Measurements from ENCODE around the gene TRPV3. TPM values are rescaled to one million over a fixed set of nuclear protein-coding genes. Genes with fewer than 3 reads are reported as not detected.

Gene TRPV3
- total and polyA plus RNA-seq, 2 donors from 2014 or later, result 0.13 to 1.2 TPM

DNA sequence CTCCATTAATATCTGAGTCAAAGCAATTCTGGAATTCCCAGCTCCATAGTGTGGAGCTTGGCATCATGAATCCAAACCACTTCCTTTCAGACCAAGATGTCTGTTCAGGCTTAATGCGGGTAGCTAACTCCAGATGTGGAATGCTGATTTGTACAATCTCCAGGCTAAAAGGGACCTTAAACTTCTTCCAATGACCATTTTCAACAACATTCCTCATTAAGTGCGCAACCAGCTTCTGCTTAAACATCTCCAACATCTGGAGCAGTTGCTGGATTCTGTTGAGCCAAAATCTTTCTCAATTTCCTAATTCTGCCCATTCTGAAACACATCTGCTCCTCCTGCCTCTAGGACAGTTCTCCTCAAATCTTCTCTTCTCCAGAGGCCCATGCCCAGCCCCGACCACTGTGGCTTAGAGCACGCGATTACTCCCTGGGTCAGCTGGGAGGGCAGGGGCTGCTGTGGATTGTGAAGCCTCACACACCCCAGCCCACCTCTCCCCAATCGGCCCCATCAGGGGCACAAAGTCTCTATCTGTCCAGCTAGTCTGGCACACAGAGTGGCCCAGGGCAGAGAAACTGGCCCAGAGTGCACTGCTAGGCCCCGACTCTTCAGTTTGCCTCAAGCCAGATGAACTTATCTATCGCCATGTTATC lies 45.6 kb downstream of the TRPV3 start:
- H3K9ac ChIP-seq (ENCODE audit: low read length in 3 of 3), result no peak overlapping the region
- H3K27ac ChIP-seq (ENCODE audit: low read depth in 2 of 2, low read length in 2 of 2), result peak overlapping the region; percentile 26 to 68

GRCh38 chr17:3510090-3510489 lies 47.5 kb downstream of the TRPV3 start:
- Histone ChIP-seq H3K9ac (ENCODE audit: low read length in 3 of 3) (no peak overlapping the region), H3K36me3 (ENCODE audit: control insufficient read depth in 2 of 3, insufficient read depth in 3 of 3, low read length in 3 of 3) (no peaks in the 10 kb centered on the region), H3K27ac (ENCODE audit: low read depth in 2 of 2, low read length in 2 of 2) (no peak overlapping the region), H3K27me3 (ENCODE audit: control insufficient read depth, insufficient read depth, low read length) (no peaks in the 10 kb centered on the region), H3K4me3 (ENCODE audit: low read length in 3 of 3) (no peak overlapping the region), H3K4me1 (ENCODE audit: control insufficient read depth in 2 of 3, insufficient read depth in 2 of 3, low read depth in 1 of 3, low read length in 3 of 3) (no peaks in the 10 kb centered on the region), H3K9me3 (ENCODE audit: control insufficient read depth in 2 of 3, insufficient read depth in 1 of 3, low read length in 3 of 3) (peaks cover 0 to 3% (median 0%) of the 10 kb centered on the region in 3 donors)
- DNase-seq, result no peak
- intact Hi-C loops (cut with DNase I), result no loop called here
- TF ChIP-seq, protein P1, sequence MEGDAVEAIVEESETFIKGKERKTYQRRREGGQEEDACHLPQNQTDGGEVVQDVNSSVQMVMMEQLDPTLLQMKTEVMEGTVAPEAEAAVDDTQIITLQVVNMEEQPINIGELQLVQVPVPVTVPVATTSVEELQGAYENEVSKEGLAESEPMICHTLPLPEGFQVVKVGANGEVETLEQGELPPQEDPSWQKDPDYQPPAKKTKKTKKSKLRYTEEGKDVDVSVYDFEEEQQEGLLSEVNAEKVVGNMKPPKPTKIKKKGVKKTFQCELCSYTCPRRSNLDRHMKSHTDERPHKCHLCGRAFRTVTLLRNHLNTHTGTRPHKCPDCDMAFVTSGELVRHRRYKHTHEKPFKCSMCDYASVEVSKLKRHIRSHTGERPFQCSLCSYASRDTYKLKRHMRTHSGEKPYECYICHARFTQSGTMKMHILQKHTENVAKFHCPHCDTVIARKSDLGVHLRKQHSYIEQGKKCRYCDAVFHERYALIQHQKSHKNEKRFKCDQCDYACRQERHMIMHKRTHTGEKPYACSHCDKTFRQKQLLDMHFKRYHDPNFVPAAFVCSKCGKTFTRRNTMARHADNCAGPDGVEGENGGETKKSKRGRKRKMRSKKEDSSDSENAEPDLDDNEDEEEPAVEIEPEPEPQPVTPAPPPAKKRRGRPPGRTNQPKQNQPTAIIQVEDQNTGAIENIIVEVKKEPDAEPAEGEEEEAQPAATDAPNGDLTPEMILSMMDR (IDR thresholded peaks at IDR 0.05; ENCODE audit: borderline replicate concordance, extremely low read depth, insufficient read depth), result no peak
- no peak for FAIRE-seq

More for the DNA sequence above, 45.6 kb downstream of the TRPV3 start:
- Histone ChIP-seq H3K9me3 (ENCODE audit: control insufficient read depth in 2 of 3, insufficient read depth in 1 of 3, low read length in 3 of 3) (peaks cover 0 to 3% (median 0%) of the 10 kb centered on the region in 3 donors), H3K36me3 (ENCODE audit: control insufficient read depth in 2 of 3, insufficient read depth in 3 of 3, low read length in 3 of 3) (no peaks in the 10 kb centered on the region), H3K4me1 (ENCODE audit: control insufficient read depth in 2 of 3, insufficient read depth in 2 of 3, low read depth in 1 of 3, low read length in 3 of 3) (no peaks in the 10 kb centered on the region), H3K4me3 (ENCODE audit: low read length in 3 of 3) (no peak overlapping the region), H3K27me3 (ENCODE audit: control insufficient read depth, insufficient read depth, low read length) (no peaks in the 10 kb centered on the region)
- intact Hi-C loops (cut with DNase I), result no loop called here
- no peak for FAIRE-seq
- TF ChIP-seq, protein P1 (IDR thresholded peaks at IDR 0.05; ENCODE audit: borderline replicate concordance, extremely low read depth, insufficient read depth), result no peak
- no peak for DNase-seq

GRCh38 chr17:3507869-3508268 lies 49.7 kb downstream of the TRPV3 start:
- Histone ChIP-seq H3K27me3 (ENCODE audit: control insufficient read depth, insufficient read depth, low read length) (no peaks in the 10 kb centered on the region), H3K4me3 (ENCODE audit: low read length in 3 of 3) (no peak overlapping the region), H3K4me1 (ENCODE audit: control insufficient read depth in 2 of 3, insufficient read depth in 2 of 3, low read depth in 1 of 3, low read length in 3 of 3) (no peaks in the 10 kb centered on the region), H3K9me3 (ENCODE audit: control insufficient read depth in 2 of 3, insufficient read depth in 1 of 3, low read length in 3 of 3) (peaks cover 0 to 3% (median 0%) of the 10 kb centered on the region in 3 donors), H3K9ac (ENCODE audit: low read length in 3 of 3) (no peak overlapping the region), H3K27ac (ENCODE audit: low read depth in 2 of 2, low read length in 2 of 2) (no peak overlapping the region), H3K36me3 (ENCODE audit: control insufficient read depth in 2 of 3, insufficient read depth in 3 of 3, low read length in 3 of 3) (no peaks in the 10 kb centered on the region)
- no peak for FAIRE-seq
- no peak for DNase-seq
- intact Hi-C loops (cut with DNase I), result no loop called here
- TF ChIP-seq, protein P1 (IDR thresholded peaks at IDR 0.05; ENCODE audit: borderline replicate concordance, extremely low read depth, insufficient read depth), result no peak
